CD4-positive, alpha-beta T cell treated with Interleukin-21 for 1 hour (primary cell): ENCODE measurements around the gene EGFR.

ENCODE experiments used
- DNase-seq: peaks from one replicate; pipeline ENCODE4 v3.0.0-alpha.2; 2020

Gene EGFR

DNA sequence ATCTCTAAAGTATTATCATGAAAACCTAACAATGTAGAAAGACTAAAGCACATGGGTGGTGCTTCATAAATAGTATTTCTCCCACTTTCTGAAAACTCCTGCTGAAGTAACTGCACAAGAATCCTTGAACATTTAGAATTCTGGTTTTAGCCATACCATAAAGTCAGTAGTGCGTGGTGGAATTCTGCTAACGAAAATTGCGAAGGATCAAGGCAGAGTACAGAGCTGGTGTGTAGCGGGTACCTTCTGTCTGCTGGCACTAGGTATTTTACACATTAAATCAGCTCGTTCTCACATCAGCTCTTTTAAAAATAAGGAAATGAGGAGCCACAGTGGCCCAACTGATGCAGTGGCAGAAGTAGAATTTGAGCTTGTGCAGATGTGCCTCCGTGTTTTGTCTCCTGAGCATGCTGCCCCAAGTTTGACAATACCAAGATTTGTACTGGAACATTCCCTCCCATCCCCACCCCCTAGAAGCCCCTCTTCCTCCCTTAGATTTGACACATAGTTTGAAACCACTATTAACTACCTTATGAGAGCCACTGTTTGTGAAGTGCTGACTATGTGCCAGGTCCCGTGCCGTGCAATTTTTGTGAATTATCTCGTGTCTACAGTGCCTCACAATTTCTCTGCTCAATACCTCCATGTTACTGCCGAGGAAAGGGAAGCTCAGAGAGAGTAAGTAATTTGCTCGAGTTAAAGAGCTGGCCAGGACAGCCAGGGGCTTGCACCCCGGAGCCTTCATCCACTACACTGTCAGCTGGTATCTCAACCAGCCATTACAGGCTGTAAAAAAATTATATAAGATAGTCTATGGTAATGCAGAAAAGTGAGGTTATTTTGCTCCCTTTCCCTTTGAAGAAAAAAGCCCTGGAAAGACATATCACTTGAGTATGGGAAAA lies 66.9 kb downstream of the EGFR start:
- DNase-seq: no peak

DNA sequence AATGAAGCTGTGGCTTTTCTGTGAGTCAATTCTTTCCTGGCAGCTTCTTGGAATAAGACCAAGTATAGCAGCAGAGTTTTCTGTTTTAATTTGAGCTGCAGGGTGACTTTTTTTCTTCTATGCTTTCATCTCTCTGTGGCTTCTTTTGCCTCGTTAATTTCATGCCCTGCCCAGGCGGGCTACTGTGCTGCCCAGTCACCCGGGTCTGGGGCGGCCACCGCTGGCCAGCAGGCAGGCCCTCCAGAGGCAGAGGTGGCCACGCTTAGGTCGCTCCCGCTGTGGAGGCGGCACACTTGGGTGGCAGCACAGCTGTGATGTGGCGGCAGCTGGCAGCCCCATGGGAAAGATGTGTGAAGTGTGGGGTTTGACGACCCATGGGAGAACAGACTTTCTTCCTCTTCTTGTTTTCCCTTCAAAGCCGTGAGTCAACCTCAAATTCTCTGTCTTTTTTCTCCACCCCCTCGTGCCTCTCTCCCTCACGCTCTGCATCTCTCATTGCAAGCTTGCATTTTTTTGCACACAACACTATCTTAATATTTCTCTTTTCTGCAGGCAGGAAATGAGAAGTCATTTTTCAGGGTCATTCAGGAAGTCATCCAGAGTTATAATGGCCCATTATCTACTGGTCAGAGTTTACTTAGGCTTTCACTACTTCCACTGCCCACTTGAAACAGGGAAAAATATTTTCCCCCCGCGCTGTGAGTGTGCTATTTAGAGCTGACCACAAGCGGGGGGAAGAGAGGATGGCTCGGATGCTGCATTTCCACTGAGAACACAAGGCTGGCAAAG lies 67.8 kb downstream of the EGFR start:
- no peak for DNase-seq

DNA sequence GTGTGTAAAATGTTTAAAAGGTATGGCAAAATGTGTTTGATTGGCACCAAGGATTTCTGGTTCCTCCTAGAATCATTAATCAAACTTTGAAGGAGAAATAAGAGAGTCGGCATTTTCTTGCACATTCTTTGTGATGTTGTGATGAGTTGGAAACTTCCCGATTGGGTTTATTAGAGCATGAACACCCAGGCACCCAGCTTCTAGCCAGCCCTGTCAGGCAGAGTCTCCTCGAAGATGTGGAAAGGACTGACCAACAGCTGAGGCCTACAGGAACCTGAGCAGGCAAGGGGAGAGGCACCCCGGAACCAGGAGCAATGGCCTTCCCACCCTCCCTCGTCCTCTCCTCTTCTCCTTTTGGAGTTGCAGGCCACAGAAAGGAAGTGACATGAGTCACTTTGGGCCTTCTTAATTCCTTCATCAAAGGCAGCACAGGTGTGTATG lies 68.7 kb downstream of the EGFR start:
- no peak for DNase-seq

DNA sequence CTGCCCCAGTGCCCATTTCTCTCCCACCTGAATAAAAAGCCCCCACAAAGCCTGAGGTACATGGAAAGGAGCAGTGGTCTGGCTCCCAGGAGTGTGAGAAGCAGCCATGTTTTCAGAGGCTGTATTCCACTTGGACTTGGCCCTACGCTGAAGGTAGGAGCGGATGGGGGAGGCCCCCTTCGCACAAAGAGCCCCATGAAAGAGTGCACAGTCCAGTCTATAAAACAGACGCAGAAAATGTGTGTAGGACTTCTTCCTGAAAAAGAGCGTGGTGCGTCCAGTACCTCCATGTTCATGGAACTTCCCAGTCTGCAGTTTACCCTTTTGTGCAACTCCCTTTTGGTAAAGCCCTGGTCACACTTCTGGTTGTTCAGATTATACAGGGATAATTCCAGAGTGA lies 69.3 kb downstream of the EGFR start:
- DNase-seq: no peak

DNA sequence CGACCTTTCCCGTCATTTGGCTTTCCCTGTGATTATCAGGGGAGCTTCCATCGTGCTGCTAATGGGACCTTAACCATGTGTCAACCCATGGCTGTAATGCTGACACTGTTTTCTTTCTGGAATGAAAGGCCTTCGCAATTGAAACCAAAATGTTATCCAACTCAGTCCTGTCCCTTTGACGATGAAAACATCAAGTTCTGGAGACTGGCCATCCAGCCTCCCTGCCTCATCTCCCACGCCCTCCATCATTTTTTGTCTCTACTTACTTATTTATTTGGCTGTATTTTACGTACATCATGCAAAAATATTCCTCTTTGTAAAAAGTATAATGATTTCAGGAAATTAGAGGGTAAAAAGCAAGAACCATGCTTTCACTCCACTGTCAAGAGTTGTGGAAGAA lies 69.8 kb downstream of the EGFR start:
- no peak for DNase-seq

DNA sequence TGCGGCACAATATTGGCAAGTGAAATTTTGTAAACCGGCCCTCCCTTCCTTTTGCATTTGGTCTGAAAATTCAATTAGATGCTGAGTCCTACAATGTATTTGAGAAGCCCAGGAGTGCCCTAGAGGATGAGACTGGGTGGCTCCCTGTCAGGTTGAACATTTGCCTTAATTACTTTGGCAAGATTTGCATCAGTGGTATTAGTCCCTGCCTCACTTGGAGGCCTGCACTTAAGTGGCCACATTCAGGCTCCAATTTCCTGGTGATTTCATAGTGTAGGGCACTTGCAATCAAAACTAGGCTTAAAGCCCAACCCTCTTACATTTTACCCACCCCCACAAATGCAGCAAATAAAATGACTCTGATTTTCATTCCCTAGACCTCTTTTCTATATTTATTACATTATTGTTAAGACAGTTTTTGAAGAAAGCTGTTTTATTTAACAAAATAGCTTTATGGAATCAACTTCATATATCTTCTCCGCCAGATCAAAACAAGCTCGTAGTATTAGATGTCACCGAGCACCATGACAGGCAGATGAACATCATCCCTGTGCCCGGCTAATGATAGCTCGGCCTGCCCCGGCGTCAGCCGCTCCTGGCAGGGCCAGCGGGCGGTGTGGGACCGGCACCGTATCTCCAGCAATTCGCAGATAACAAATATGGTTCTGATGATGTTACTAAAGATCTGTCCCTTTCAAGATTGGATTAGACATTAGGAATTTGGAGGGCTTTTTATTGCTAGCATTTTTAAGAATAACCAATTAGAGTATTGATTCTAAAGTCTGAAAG lies 73.6 kb downstream of the EGFR start:
- no peak for DNase-seq

DNA sequence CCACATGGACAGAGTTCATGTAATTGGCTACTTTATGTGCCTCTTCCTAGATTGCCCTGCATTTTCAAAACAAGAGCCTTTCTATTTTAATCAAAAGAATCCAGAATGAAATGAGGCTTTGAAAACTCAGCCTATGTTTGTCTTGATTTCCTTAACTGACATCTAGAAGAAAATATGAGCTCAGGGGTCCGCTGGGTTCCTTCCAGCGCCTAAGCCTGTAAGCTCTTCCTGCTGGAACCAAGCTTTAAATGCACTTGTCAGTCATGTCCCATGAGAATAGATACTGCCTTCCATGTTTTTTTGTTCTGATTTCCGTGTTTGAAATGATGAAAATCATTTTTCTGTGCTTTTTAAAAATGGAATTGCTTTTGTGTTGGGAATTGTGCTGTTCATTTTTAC lies 74.2 kb downstream of the EGFR start:
- no peak for DNase-seq

DNA sequence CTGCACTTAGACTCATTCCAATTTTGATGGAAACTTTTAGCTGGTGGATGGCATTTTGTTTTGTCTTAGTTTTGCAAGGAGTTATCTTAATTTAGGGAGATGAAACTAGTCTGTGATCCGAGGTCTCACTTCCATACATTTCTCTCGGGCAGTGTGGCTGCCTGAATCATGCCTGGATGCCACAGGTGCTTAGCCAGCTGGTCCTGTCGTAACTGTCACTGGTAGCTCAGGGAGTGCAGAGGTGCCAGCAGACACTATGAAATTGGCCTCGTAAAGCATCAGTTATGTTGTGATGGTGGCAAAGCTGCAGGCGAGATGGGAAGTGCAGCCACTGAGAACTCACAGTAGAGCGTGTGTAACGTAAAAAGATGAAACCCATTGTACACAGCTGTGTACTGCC lies 74.9 kb downstream of the EGFR start:
- DNase-seq: no peak

DNA sequence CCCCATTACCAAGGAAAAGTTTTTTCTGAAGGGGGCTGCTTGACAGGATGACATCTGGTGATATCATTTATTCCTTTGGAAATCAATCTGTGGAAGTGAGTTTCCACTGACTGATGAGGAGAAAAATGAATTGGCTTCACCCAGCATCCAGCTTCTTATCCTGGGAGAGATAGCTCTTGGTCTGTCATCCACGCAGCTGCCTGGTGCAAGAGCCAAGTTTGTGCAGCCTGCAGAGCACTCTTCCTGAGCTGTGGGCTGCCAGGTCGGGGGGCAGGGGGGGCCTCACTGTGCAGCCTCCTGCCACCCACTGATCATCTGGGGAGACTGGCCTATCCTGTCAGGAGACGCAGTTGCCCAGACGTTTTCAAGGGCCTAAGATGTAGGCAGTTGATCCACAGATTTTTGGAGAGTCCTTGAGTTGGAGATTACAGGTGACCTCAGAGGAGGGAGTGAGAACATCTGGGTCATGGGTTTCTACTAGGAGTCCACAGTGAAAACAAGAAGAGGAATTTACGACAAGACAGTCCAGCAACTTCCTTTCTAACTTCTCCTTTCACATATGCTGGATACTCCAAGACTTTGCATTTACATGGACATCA lies 75.4 kb downstream of the EGFR start:
- no peak for DNase-seq

DNA sequence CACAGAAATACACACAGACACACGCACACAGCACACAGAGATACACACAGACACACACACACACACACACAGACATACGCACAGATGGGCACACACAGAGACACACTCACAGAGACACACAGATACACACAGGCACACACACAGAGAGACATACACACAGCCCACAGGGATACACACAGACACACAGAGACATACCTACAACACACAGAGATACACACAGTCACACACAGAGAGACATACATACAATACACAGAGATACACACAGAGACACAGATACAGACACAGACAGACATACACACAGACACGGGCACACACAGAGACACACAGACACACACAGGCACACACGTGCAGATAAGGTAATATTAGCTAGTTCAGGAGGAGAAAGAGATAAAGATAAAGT lies 76.9 kb downstream of the EGFR start:
- DNase-seq: no peak

DNA sequence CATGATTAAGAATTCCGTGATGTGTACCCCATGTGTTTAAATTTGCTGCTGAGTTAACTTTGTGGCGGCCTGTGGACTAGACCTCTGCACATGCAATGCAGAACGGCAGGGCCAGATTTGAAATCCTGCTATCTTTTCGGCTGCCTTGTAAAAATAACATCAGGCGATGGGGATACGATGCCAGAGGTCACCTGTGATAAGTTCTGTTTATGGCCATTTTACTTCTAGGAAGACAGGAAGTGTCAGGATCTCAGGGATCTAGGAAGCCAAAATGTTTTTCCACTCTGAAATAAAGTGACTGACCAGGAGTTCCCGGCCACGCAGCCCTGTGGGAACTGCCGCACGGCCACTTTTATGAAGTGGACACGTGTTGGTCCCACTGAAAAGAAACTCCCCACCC lies 77.5 kb downstream of the EGFR start:
- DNase-seq: no peak

DNA sequence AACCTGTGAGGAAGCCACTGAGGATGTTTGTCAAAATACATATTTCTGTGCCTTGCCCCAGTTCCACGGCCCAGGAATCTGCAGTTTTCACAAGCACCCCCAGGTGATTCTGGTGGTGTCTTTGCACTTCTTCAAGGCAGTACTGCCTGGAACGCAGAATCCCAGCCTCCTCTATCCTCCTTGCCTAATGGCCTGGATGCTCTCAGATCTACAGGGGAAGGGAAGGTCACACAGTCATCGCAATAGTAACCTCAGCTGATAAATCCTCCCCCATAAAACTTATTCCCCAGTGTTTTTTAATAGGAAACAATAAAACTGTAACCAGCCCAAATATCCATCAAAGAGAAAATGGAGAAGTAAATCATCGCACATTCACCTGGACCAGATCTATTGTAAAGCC lies 78.3 kb downstream of the EGFR start:
- DNase-seq: no peak

DNA sequence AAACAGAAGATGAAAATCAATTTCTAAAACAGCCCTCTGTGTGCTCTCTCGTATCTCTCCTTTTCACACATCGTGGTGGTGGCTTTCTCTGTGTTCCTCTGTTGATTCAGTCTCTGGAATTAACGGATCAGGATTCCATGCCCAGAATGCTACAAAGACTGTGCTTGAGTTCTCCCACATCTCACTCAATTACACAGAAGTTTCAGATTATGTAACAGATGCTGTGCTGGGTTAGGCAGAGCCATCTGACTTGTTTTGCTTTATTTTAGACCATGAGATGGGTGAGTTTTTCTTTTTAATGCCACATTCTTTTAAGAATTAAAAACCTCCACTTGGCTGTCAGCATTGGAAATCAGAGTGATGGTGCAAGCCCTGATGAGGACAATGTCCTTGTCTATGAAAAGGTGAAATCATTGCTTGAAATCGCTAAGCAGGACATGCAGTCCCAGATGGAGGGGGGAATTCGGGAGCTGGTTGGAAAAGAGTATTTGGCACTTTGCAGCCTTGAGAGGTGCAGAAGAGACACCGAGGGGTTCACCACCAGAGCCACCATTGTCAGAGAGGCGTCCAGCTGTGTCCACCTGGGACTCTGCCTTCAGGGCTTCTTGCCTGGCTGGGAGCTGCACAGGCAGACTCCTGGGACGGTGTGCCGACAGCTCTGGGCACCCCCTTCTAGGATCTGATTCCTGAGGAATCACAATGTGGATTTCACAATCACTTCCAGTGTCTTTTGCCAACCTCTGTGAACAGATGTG lies 80.4 kb downstream of the EGFR start:
- DNase-seq: no peak

DNA sequence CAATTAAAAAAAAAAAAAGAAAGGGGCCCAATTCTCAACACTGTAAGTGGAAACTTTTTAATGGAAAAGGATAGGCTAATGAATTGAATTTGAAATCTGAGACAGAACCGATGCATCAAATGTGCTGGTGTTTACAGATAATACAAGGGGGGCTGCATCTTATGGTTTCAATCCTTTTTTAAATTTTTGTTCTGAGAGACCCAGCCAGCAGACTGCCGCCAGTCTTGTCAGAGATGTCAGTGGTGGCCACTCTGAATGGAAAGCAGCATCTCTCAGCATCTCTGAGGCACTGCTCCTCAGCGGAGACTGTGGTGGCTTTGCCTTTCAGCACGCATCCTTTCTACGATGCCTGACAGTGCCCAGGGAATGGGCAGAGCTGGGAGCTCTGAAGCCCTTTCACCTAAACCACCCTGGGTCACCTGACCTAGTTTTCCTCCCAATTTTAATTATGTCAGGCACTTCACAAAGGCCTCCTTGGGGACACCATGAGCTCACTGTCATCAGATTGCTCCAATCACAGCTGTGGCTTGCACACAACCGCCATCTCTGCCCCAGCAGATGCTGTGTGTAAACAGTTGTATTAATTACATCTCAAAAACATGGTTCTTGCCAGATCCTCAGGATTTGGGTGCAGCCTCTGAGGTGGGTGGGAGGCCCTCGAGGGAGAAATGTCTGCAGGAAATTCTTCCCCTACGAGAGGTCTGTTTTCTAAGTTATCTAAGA lies 81.2 kb downstream of the EGFR start:
- no peak for DNase-seq

DNA sequence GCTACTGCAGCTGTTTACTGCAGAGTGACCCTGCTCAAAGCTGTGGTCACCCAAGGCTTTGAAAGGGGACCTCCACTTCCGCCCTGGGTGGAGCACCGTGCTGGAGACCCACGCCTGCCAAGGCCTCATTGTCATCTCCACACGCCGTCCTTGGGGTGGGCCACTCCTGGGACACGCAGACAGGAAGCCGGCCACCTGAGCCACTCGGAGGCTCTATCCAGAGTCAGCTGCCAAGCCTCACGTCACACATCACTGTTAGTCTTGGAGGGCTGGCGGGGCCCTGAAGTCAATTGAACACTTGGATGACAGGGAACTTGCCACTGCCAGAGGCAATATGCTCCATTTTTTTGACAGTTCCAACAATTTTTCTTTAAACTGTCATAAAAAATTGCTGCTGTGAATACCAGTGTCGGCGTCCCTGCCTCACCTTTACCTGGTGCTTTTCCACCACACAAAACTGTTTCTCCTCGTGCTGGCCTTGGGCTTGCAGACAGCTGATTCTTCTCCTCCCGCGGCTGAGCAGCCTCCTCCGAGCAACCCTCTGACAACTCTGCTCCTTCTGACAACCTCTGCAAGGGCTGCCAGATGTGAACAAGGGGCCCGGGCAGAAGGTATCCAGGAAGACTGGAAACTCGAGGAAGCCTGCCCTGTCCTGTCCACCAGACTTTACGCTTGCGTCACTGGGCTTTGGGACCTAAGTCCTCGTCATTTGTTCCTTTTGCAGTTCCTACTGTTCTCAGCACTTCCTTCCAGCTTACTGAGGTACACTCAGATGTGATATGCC lies 81.9 kb downstream of the EGFR start:
- no peak for DNase-seq

DNA sequence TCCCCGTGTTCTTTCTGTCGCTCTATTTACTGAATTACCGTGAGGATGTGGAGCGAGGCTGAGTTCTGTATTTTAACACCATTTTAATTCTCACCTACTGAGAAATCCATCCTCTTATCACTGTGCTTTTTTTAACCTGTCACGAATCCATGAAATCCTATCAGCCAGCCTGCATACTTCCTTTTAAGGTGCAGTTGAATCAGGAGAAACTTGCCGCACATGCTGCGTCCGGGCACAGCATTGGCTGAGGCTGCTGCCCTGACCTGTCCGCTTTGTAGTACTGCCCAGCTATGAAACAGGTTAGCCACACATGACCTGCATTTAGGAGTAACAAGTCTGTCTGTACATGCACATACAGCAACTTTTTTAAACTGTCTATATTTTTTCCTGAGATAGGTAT lies 82.5 kb downstream of the EGFR start:
- DNase-seq: no peak

DNA sequence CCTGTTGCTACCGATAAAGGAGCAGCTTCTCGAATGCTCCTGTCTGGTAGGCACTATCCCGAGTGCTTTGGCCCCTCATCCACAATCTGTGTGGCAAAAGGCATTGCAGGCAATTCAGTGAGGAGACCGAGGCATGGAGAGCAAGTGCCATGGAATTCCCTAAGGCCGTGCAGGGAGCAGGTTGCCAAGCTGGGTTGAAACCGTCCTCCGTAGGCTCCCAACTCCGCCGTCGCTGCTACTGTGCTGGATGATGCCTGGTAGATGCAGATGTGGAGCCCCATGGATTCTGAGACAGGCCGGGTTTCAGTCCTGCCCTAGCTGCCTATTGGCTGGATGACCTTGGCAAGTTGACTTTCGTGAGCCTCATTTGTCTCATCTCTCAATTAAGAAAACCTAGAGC lies 85.3 kb downstream of the EGFR start:
- DNase-seq: no peak

DNA sequence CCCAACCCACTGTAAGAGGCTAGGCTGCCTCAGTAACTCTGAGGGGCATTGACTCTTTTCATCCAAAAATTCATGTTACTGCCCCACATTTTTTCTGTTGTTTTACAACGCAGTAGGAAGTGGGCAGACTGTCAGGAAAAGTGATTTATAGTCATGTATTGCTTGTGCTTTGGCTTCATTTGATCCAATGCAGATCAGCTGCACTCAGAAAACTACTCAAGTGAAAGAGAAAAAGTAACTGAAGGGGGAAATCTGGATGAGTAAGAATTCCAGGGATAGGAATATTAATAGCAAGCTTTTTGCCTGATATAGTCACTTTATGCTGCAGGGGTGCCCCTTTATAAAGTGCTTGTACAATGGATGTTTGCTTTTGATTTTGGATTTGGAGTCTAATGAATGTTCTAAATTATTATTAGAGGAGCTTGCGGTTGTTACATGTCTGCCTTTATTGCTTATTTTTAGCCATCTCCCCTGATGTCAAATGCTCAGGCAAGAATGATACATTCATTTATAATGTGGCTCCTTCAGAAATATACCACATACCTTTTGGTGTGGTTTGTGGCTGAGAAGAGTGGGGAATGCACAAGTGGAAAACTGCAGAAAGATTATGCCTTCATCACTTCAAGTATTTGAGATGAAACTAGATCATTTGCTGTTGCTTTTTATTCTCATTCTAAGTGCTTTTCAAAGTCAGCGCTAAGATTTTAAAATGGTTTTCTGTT lies 86.1 kb downstream of the EGFR start:
- DNase-seq: no peak

DNA sequence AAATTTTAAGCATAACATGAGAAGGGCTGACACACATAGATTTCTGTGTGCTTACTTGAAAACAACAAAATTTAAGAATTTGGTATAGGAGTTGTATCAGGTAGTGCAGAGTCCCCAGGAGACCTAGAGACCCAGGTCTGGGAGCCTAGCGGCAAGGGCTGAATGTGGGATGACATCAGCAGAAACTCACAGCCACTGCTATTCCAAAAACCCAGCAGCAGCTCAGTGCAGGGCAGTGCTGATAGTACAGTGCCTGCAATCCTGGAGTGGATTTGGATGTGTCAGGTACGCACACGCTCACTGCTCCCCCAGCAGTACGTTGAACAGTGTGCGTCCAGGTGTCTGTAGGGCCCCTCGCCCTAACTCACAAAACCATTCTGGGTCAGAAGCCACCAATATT lies 87.1 kb downstream of the EGFR start:
- no peak for DNase-seq

DNA sequence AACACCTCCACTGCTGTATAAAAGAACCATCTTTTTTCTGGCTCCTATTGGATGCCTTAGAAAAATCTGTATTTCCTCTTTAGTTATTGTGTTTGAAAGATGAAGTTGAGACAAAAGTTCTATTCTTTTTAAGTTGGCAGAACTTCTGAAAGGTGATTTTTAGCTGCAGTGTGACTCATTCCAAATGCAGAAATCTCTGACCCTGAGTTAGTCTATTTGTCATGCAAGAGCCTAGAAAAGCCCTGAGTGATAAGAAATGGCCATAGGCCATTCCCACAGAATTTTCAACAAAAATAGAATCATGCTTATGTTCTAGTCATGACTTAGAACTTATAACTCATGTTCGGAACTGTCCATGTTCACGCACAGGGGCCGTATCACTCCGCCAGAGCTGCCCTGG lies 89.1 kb downstream of the EGFR start:
- DNase-seq: no peak
